GM18498 (cell line): ENCODE measurements around the gene PDGFD.

Experiments used
- ATAC-seq: cut with Tn5 transposase; IDR thresholded peaks from one replicate; pipeline ENCODE4 v1.9.1; 2021; ENCODE audit warnings: mild to moderate bottlenecking, moderate library complexity; ENCODE audit not compliant: unreplicated experiment

PDGFD gene

GRCh38 chr11:104095791-104096190 lies 68.2 kb downstream of the PDGFD start:
- no peak for ATAC-seq

GRCh38 chr11:104094576-104094975 lies 69.4 kb downstream of the PDGFD start:
- no peak for ATAC-seq

GRCh38 chr11:104093426-104094280 lies 70.3 kb downstream of the PDGFD start:
- no peak for ATAC-seq

GRCh38 chr11:104092744-104093143 lies 71.2 kb downstream of the PDGFD start:
- ATAC-seq: no peak

- no peak for ATAC-seq
Observed at GRCh38 chr11:104091281-104092096, 72.5 kb downstream of the PDGFD start.

- no peak for ATAC-seq
Observed at GRCh38 chr11:104090767-104091166, 73.2 kb downstream of the PDGFD start.

GRCh38 chr11:104089481-104089880 lies 74.5 kb downstream of the PDGFD start:
- ATAC-seq: no peak

GRCh38 chr11:104086621-104087020 lies 77.3 kb downstream of the PDGFD start:
- no peak for ATAC-seq

- no peak for ATAC-seq
Observed at GRCh38 chr11:104078995-104079394, 85.0 kb downstream of the PDGFD start.

- ATAC-seq: no peak
Observed at GRCh38 chr11:104078245-104078644, 85.7 kb downstream of the PDGFD start.

- no peak for ATAC-seq
Observed at GRCh38 chr11:104076455-104076854, 87.5 kb downstream of the PDGFD start.

GRCh38 chr11:104075706-104076105 lies 88.2 kb downstream of the PDGFD start:
- ATAC-seq: no peak

- ATAC-seq: no peak
Observed at GRCh38 chr11:104075091-104075490, 88.9 kb downstream of the PDGFD start.

GRCh38 chr11:104073950-104074705 lies 89.8 kb downstream of the PDGFD start:
- ATAC-seq: peak; percentile 84

- ATAC-seq: no peak
Observed at GRCh38 chr11:104067534-104067933, 96.4 kb downstream of the PDGFD start.

GRCh38 chr11:104064034-104064630 lies 99.8 kb downstream of the PDGFD start:
- ATAC-seq: no peak

- no peak for ATAC-seq
Observed at GRCh38 chr11:104061853-104062521, 102.0 kb downstream of the PDGFD start.

GRCh38 chr11:104060820-104061219 lies 103.1 kb downstream of the PDGFD start:
- peak; percentile 89 for ATAC-seq

GRCh38 chr11:104060004-104060794 lies 103.7 kb downstream of the PDGFD start:
- ATAC-seq: no peak
